Neutrophil (primary cell): ENCODE results near the gene FABP7.

ENCODE experiments used
- H3K27ac ChIP-seq: fragments of 200-600 bp; sonication (generic); 2 replicates; pipeline ENCODE4 v1.5.1; 2016; ENCODE audit warnings: mild to moderate bottlenecking, moderate library complexity
- H3K27me3 ChIP-seq: fragments of 200-600 bp; sonication (generic); 2 replicates; pipeline ENCODE4 v1.6.0; 2016; ENCODE audit warnings: mild to moderate bottlenecking
- H3K36me3 ChIP-seq: fragments of 200-600 bp; sonication (generic); 2 replicates; pipeline ENCODE4 v1.5.1; 2017
- H3K4me1 ChIP-seq, 2 experiments: fragments of 200-600 bp in 1 of 2; sonication (generic) in 1 of 2; 1 replicate in 1 of 2; 2 replicates in 1 of 2; pipeline versions ENCODE4 v1.5.1 to v1.6.1; 2013 to 2016; ENCODE audit warnings: low read depth in 1 of 2, low read length in 1 of 2, mild to moderate bottlenecking in 1 of 2, moderate library complexity in 1 of 2; ENCODE audit not compliant: control insufficient read depth in 1 of 2, insufficient read depth in 1 of 2
- H3K4me3 ChIP-seq, 2 experiments: fragments of 200-600 bp in 1 of 2; sonication (generic) in 1 of 2; 1 replicate in 1 of 2; 2 replicates in 1 of 2; pipeline ENCODE4 v1.5.1; 2013 to 2016; ENCODE audit warnings: low read depth in 1 of 2, low read length in 1 of 2, mild to moderate bottlenecking in 1 of 2, moderate library complexity in 1 of 2
- H3K9me3 ChIP-seq: fragments of 200-600 bp; sonication (generic); 2 replicates; pipeline ENCODE4 v1.5.1; 2016
- TF ChIP-seq, protein P1 (sequence below): fragments of 200-600 bp; sonication (generic); IDR thresholded peaks from 2 replicates; pipeline ENCODE4 v1.5.1; 2016; ENCODE audit warnings: antibody characterized with exemption

Gene FABP7

DNA sequence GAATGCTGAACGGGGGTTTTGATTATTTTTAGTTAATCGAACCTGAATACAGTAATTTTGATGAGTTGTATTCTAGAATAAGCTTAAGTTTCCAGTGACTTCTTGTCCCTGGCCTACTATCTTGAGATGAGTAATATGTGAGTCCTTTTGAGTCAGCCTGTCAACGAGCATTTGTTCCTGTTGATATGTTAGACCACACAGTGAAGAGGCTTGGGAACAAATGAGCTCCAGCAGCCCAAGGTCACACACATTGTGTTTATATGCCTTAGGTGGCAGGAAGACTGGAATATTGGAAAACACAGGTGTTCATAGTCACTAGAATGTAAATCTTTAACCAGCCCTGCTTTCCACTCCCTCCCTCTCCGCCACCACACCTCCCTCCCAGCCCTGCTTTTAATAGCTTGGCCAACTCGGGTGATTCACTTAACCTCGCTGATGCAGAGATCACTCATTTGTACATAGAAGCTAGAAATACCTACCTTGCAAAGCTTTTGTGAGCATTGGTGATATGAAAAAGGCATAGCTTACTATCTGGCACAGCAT lies 18.7 kb downstream of the FABP7 start:
- TF ChIP-seq, protein P1, sequence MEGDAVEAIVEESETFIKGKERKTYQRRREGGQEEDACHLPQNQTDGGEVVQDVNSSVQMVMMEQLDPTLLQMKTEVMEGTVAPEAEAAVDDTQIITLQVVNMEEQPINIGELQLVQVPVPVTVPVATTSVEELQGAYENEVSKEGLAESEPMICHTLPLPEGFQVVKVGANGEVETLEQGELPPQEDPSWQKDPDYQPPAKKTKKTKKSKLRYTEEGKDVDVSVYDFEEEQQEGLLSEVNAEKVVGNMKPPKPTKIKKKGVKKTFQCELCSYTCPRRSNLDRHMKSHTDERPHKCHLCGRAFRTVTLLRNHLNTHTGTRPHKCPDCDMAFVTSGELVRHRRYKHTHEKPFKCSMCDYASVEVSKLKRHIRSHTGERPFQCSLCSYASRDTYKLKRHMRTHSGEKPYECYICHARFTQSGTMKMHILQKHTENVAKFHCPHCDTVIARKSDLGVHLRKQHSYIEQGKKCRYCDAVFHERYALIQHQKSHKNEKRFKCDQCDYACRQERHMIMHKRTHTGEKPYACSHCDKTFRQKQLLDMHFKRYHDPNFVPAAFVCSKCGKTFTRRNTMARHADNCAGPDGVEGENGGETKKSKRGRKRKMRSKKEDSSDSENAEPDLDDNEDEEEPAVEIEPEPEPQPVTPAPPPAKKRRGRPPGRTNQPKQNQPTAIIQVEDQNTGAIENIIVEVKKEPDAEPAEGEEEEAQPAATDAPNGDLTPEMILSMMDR, result no peak
- Histone ChIP-seq H3K36me3 (peaks cover 21% of the 10 kb centered on the region), H3K27ac (no peak overlapping the region), H3K27me3 (peaks cover 22% of the 10 kb centered on the region), H3K9me3 (no peaks in the 10 kb centered on the region), H3K4me1 (peaks cover 0 to 3% of the 10 kb centered on the region in 2 experiments), H3K4me3 (no peak overlapping the region)

DNA sequence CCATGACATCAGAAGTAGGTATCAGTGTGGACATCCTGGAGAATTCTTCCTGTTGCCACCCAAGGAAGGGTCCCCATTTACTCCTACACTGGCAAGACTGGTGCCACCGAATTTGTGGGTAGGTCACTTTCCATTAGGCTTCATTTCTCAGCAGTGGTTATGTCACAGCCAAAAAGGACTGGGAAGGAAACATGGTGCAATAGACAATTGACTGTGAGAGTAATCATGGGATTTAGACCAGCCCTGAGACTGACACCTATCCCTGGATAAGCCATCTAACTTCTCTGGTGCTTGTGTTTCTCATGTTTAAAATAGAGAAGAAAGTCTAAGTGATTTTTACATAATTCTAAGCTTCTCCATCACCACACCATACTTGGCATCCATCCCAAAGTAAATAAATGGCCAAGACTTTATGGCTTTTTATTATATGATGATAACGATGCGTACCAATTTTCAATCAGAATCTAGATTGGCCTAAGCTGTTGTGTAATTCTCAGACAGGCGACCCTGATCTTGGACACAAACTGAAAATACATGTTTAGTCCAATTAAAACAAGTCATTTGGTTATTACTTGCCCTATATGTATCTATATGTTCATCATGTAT lies 19.7 kb downstream of the FABP7 start:
- peaks cover 0 to 3% of the 10 kb centered on the region in 2 experiments for H3K4me1 ChIP-seq
- H3K36me3 ChIP-seq, result peaks cover 21% of the 10 kb centered on the region
- TF ChIP-seq, protein P1, result no peak
- H3K27me3 ChIP-seq, result peaks cover 11% of the 10 kb centered on the region
- H3K4me3 ChIP-seq, result no peak overlapping the region
- no peaks in the 10 kb centered on the region for H3K9me3 ChIP-seq
- H3K27ac ChIP-seq, result no peak overlapping the region

DNA sequence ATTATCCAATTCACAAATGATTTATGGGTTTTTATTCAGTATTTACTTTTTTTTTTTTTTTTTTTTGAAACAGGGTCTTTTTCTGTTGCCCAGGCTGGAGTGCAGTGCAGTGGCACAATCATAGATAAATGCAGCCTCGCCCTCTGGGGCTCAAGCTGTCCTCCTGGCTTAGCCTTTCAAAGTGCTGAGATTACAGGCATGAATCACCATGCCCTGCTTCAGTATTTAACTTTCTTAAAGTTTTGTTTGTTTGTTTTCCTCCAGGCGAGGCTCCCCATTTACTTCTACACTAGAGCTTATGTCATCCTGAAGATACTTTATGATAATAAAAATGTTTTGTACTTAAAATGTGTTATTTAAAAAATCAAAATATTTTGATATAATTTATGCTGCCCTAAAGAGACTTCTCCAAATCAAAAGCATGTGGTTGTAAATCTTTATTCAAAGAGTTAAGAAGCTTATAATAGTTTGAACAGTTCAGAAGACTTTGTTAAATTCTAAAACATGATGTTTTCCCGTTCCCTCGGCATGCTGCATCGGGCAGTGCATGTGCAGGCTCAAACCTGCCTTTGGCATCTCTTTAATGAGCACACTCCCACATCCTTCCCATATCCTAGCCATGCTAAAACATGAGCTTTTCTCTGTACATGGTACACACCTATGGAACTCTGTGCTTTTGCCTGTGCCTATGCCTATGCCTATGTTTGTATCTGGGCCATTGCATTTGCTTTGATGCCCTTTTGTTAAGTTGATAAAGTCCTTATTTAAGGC lies 20.6 kb downstream of the FABP7 start:
- Histone ChIP-seq H3K4me1 (peaks cover 0 to 3% of the 10 kb centered on the region in 2 experiments), H3K4me3 (no peak overlapping the region), H3K27ac (no peak overlapping the region), H3K36me3 (peaks cover 24% of the 10 kb centered on the region), H3K9me3 (no peaks in the 10 kb centered on the region), H3K27me3 (peaks cover 6% of the 10 kb centered on the region)
- TF ChIP-seq, protein P1, result no peak

DNA sequence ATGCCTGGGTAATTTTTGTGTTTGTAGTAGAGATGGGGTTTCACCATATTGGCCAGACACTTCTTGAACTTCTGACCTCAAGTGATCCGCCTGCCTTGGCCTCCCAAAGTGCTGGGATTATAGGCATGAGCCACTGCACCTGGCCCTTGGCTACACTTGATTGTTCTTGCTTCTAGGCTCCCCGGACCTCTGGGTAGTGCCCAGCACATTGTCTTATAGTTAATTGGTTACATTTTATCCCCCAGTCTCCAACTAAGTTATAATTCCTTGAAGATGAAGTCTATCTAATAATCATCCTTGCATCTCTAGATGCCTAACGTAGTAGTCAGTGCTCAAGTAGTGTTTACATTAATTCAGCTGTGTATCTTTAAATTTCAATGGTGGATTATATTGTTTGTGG lies 21.4 kb downstream of the FABP7 start:
- Histone ChIP-seq H3K36me3 (peaks cover 31% of the 10 kb centered on the region), H3K4me1 (peaks cover 0 to 3% of the 10 kb centered on the region in 2 experiments), H3K9me3 (no peaks in the 10 kb centered on the region), H3K27me3 (no peaks in the 10 kb centered on the region), H3K27ac (no peak overlapping the region), H3K4me3 (no peak overlapping the region)
- TF ChIP-seq, protein P1, result no peak

DNA sequence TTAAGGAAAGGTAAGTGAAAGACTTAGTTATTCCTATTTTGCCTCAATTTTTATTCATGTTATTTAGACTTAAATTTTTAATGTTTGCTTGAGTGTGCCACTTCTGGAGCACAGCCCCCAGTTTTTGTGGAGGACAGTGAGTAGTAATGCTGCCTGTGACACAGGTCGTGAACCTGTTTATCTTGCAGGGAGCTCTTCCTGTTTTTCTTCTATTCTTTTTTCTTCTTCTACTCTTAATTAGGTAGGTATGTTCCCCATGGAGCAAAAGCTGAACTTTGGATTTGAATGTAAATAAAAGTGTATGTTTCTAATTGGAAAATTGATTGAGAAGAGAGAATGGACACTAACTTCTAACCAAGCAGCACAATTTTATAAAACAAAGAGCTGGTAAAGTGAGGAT lies 21.9 kb downstream of the FABP7 start:
- Histone ChIP-seq H3K4me3 (no peak overlapping the region), H3K9me3 (no peaks in the 10 kb centered on the region)

More for the DNA sequence above, 21.9 kb downstream of the FABP7 start:
- peaks cover 31% of the 10 kb centered on the region for H3K36me3 ChIP-seq
- H3K27ac ChIP-seq, result no peak overlapping the region
- no peaks in the 10 kb centered on the region for H3K27me3 ChIP-seq
- H3K4me1 ChIP-seq, result peaks cover 0 to 3% of the 10 kb centered on the region in 2 experiments
- TF ChIP-seq, protein P1, result no peak
